ENCODE data around the gene PDCD1. TPM values are rescaled to one million over a fixed set of nuclear protein-coding genes. Genes with fewer than 3 reads are reported as not detected.

PDCD1 gene
- total RNA-seq, 1 donor from 2014 or later: not detected

GRCh38 chr2:241897231-241897916, 38.7 kb upstream of the PDCD1 start:
- H3K9me3 Mint-ChIP-seq (ENCODE audit: unreplicated experiment): no peaks in the 10 kb centered on the region
- H3K27ac Mint-ChIP-seq (ENCODE audit: unreplicated experiment): no peak overlapping the region
- peaks cover 7% of the 10 kb centered on the region for H3K4me1 Mint-ChIP-seq (ENCODE audit: unreplicated experiment)
- H3K4me3 Mint-ChIP-seq (ENCODE audit: unreplicated experiment): no peak overlapping the region
- peaks cover 5% of the 10 kb centered on the region for H3K36me3 Mint-ChIP-seq (ENCODE audit: low read depth, unreplicated experiment)
- peaks cover 11% of the 10 kb centered on the region for H3K27me3 Mint-ChIP-seq (ENCODE audit: unreplicated experiment)
- DNase-seq (ENCODE audit: low spot score): no peak
- no peak for TF ChIP-seq CTCF (IDR thresholded peaks at IDR 0.05; ENCODE audit: unreplicated experiment)

GRCh38 chr2:241896746-241897201, 38.1 kb upstream of the PDCD1 start:
- peaks cover 5% of the 10 kb centered on the region for H3K36me3 Mint-ChIP-seq (ENCODE audit: low read depth, unreplicated experiment)
- no peak overlapping the region for H3K27ac Mint-ChIP-seq (ENCODE audit: unreplicated experiment)
- peaks cover 7% of the 10 kb centered on the region for H3K4me1 Mint-ChIP-seq (ENCODE audit: unreplicated experiment)
- H3K4me3 Mint-ChIP-seq (ENCODE audit: unreplicated experiment): no peak overlapping the region
- H3K9me3 Mint-ChIP-seq (ENCODE audit: unreplicated experiment): no peaks in the 10 kb centered on the region
- no peak for TF ChIP-seq CTCF (IDR thresholded peaks at IDR 0.05; ENCODE audit: unreplicated experiment)
- no peak for DNase-seq (ENCODE audit: low spot score)
- H3K27me3 Mint-ChIP-seq (ENCODE audit: unreplicated experiment): peaks cover 11% of the 10 kb centered on the region

- Mint-ChIP-seq H3K4me1 (ENCODE audit: unreplicated experiment) (peaks cover 2% of the 10 kb centered on the region), H3K27ac (ENCODE audit: unreplicated experiment) (peak overlapping the region; percentile 28), H3K27me3 (ENCODE audit: unreplicated experiment) (peaks cover 6% of the 10 kb centered on the region), H3K4me3 (ENCODE audit: unreplicated experiment) (no peak overlapping the region), H3K9me3 (ENCODE audit: unreplicated experiment) (no peaks in the 10 kb centered on the region), H3K36me3 (ENCODE audit: low read depth, unreplicated experiment) (no peaks in the 10 kb centered on the region)
- peak; percentile 58 for DNase-seq (ENCODE audit: low spot score)
- TF ChIP-seq CTCF (IDR thresholded peaks at IDR 0.05; ENCODE audit: unreplicated experiment): no peak
Measured at GRCh38 chr2:241895712-241896641, 37.3 kb upstream of the PDCD1 start.

- Mint-ChIP-seq H3K4me1 (ENCODE audit: unreplicated experiment) (peaks cover 2% of the 10 kb centered on the region), H3K4me3 (ENCODE audit: unreplicated experiment) (no peak overlapping the region), H3K36me3 (ENCODE audit: low read depth, unreplicated experiment) (no peaks in the 10 kb centered on the region), H3K27ac (ENCODE audit: unreplicated experiment) (no peak overlapping the region), H3K9me3 (ENCODE audit: unreplicated experiment) (no peaks in the 10 kb centered on the region), H3K27me3 (ENCODE audit: unreplicated experiment) (peaks cover 6% of the 10 kb centered on the region)
- TF ChIP-seq CTCF (IDR thresholded peaks at IDR 0.05; ENCODE audit: unreplicated experiment): no peak
- no peak for DNase-seq (ENCODE audit: low spot score)
Measured at GRCh38 chr2:241895427-241895711, 36.7 kb upstream of the PDCD1 start.
